Effector memory CD4-positive, alpha-beta T cell (primary cell): Measurements from ENCODE around the gene SOX1.

Experiments used
- DNase-seq, 3 donors: peaks; one replicate each; pipeline ENCODE4 v3.0.0-alpha.2; 2020
- H3K27ac ChIP-seq: 2 replicates; pipeline ENCODE4 v1.7.0; 2013; ENCODE audit warnings: mild to moderate bottlenecking, low read length, moderate library complexity; ENCODE audit not compliant: insufficient read depth, poor library complexity, severe bottlenecking
- H3K27me3 ChIP-seq: replicated peaks from 2 replicates; pipeline ENCODE4 v1.7.0; 2013; ENCODE audit warnings: mild to moderate bottlenecking, low read length; ENCODE audit not compliant: insufficient read depth, control insufficient read depth, poor library complexity, severe bottlenecking
- H3K36me3 ChIP-seq: 2 replicates; pipeline ENCODE4 v1.7.0; 2013; ENCODE audit warnings: mild to moderate bottlenecking, low read length, moderate library complexity; ENCODE audit not compliant: control insufficient read depth, insufficient read depth
- H3K4me1 ChIP-seq: 2 replicates; pipeline ENCODE4 v1.7.0; 2013; ENCODE audit warnings: low read length, mild to moderate bottlenecking; ENCODE audit not compliant: control insufficient read depth, insufficient read depth, poor library complexity, severe bottlenecking
- H3K4me3 ChIP-seq: 2 replicates; pipeline ENCODE4 v1.7.0; 2013; ENCODE audit warnings: low read length, low read depth, mild to moderate bottlenecking; ENCODE audit not compliant: insufficient read depth, poor library complexity, severe bottlenecking
- H3K9me3 ChIP-seq: 2 replicates; pipeline ENCODE4 v1.7.0; 2013; ENCODE audit warnings: mild to moderate bottlenecking, low read length, moderate library complexity; ENCODE audit not compliant: control insufficient read depth

Gene SOX1

GRCh38 chr13:112064222-112064621 lies 2.7 kb upstream of the SOX1 start:
- Histone ChIP-seq H3K27ac (no peak overlapping the region), H3K4me3 (no peak overlapping the region), H3K36me3 (no peaks in the 10 kb centered on the region), H3K27me3 (peaks cover 45% of the 10 kb centered on the region), H3K9me3 (peaks cover 2% of the 10 kb centered on the region), H3K4me1 (peaks cover 2% of the 10 kb centered on the region)
- DNase-seq: no peak

DNA sequence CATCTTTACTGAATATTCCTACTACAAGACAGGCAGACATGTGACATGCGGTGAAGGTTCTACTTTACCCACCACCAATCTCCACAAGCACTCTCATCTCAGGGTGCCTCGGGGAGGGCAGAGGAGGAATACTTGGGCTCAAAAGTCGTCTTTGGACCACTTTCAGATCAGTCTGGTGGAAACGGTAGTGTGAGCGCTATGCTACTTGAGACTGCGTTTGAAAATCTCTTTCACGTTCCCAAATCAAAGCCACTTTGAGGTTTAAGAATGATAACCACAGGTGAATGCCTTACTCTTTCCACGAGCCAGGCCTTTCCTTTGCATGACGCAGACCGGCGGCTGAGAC lies 1.5 kb upstream of the SOX1 start:
- no peak for DNase-seq
- H3K36me3 ChIP-seq: no peaks in the 10 kb centered on the region
- H3K4me1 ChIP-seq: peaks cover 2% of the 10 kb centered on the region
- peaks cover 2% of the 10 kb centered on the region for H3K9me3 ChIP-seq
- peaks cover 49% of the 10 kb centered on the region for H3K27me3 ChIP-seq
- no peak overlapping the region for H3K27ac ChIP-seq
- H3K4me3 ChIP-seq: no peak overlapping the region

DNA sequence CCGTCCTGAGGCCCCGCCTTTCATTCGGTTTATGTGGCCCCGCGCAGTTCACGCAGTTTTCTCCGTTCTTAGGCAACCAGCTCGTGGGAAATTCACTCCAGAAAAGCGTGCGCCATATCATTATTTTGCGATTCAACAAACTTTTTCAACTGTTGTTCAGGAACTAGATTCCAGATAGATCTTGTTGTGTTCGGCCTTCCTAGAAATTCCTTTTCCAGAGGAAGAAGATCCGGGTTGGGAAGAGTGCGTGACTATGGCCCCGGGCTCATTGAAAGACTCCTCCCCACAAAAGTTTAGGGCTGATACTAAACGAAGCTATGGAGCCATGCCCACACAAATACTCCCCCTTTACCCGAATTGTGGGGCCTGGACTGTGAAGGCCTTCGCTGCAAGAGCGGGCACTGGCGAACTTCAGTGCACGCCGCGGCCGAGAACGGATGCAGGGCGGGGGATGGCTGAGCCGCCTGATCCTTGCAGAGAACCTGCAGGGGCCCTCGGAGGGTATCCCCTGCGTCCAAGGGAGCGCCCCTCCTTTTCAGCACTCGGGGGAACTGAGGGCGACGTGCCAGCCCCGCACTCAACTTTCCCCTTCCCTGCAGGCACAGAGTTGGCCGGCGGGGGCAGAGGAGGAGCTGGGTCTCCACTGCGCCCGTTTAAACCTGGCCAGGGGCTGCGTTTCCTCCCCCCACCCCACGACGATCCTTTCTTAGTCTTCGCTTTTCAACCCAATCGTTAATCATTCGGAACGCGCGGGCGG lies 904 bp upstream of the SOX1 start:
- Histone ChIP-seq H3K4me3 (peak overlapping the region; percentile 19), H3K9me3 (peaks cover 2% of the 10 kb centered on the region), H3K27ac (no peak overlapping the region), H3K4me1 (peaks cover 2% of the 10 kb centered on the region), H3K36me3 (no peaks in the 10 kb centered on the region), H3K27me3 (peaks cover 50% of the 10 kb centered on the region)
- DNase-seq: no peak

GRCh38 chr13:112066624-112067004 lies 335 bp upstream of the SOX1 start:
- peak overlapping the region; percentile 19 for H3K4me3 ChIP-seq
- H3K4me1 ChIP-seq: peaks cover 2% of the 10 kb centered on the region

GRCh38 chr13:112067871-112068539 lies 1.1 kb downstream of the SOX1 start:
- no peaks in the 10 kb centered on the region for H3K36me3 ChIP-seq
- peaks cover 2% of the 10 kb centered on the region for H3K9me3 ChIP-seq
- H3K27ac ChIP-seq: no peak overlapping the region
- DNase-seq: no peak
- H3K4me3 ChIP-seq: no peak overlapping the region
- H3K27me3 ChIP-seq: peaks cover 40% of the 10 kb centered on the region
- peaks cover 2% of the 10 kb centered on the region for H3K4me1 ChIP-seq

More at GRCh38 chr13:112066624-112067004, 335 bp upstream of the SOX1 start:
- Histone ChIP-seq H3K36me3 (no peaks in the 10 kb centered on the region), H3K9me3 (peaks cover 2% of the 10 kb centered on the region), H3K27me3 (peaks cover 50% of the 10 kb centered on the region), H3K27ac (no peak overlapping the region)
- DNase-seq: peak in 2 of 3 donors; percentile 19 to 21

DNA sequence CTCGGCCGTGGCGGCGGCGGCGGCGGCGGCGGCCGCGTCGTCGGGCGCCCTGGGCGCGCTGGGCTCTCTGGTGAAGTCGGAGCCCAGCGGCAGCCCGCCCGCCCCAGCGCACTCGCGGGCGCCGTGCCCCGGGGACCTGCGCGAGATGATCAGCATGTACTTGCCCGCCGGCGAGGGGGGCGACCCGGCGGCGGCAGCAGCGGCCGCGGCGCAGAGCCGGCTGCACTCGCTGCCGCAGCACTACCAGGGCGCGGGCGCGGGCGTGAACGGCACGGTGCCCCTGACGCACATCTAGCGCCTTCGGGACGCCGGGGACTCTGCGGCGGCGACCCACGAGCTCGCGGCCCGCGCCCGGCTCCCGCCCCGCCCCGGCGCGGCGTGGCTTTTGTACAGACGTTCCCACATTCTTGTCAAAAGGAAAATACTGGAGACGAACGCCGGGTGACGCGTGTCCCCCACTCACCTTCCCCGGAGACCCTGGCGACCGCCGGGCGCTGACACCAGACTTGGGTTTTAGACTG lies 1.7 kb downstream of the SOX1 start:
- no peak overlapping the region for H3K4me3 ChIP-seq
- no peaks in the 10 kb centered on the region for H3K36me3 ChIP-seq
- DNase-seq: no peak
- H3K27me3 ChIP-seq: peaks cover 37% of the 10 kb centered on the region
- peaks cover 2% of the 10 kb centered on the region for H3K4me1 ChIP-seq
- peaks cover 2% of the 10 kb centered on the region for H3K9me3 ChIP-seq
- H3K27ac ChIP-seq: no peak overlapping the region

- Histone ChIP-seq H3K27me3 (peaks cover 34% of the 10 kb centered on the region), H3K9me3 (peaks cover 2% of the 10 kb centered on the region), H3K4me1 (peaks cover 2% of the 10 kb centered on the region), H3K27ac (no peak overlapping the region), H3K36me3 (no peaks in the 10 kb centered on the region), H3K4me3 (no peak overlapping the region)
- DNase-seq: no peak
Measured at GRCh38 chr13:112069061-112069844, 2.3 kb downstream of the SOX1 start.

DNA sequence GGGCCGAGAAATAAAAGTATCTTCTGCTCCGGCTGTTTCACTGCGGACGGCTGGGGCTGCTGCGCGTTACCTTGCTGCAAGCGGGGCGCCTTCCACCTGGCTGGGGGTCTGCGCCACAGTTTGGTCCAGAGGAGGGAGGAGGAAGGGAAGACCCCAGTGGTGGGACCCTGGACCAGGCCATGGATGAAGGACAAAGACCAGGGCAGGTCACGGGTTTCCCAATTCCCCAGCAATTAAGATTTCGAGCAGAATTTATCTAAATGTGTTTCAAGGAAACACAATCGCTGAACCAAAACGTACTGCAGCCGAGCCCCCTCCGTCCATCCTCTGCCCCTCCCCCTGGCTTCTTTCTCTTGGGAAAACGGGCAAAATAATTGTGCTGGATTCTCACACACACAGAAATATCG lies 2.9 kb downstream of the SOX1 start:
- Histone ChIP-seq H3K27ac (no peak overlapping the region), H3K4me3 (no peak overlapping the region), H3K9me3 (peaks cover under 1% of the 10 kb centered on the region), H3K27me3 (peaks cover 34% of the 10 kb centered on the region), H3K36me3 (no peaks in the 10 kb centered on the region), H3K4me1 (peaks cover 2% of the 10 kb centered on the region)
- DNase-seq: no peak

DNA sequence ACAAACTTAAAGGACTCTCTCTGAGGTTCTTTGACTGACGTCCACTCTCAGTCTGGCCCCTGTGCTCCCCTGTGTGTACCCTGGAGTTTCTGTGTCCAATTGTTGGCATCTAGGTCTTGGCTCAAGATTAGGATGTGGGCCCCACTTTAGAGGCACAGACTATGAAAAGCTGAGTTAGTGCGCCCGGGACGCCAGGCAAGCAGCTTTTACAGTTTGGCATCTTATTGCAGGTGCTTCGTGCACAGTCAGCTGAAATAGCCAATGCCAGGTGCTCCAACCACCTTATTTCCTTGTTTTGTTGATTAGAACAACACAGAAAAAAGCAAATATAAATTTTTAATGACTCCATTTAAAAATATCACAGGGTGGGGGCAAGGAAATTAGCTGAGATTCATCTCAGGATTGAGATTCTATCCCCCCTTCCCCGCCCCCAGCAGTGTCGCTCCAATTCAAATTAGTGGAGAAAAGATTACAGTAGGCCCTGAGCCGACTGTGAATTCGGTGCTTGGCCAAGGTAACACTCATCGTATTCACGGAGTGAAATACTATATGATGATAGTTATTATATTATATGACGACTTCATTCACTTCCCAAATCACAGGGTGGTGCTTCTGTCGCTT lies 4.3 kb downstream of the SOX1 start:
- peaks cover 2% of the 10 kb centered on the region for H3K4me1 ChIP-seq
- no peak overlapping the region for H3K4me3 ChIP-seq
- H3K27me3 ChIP-seq: peaks cover 29% of the 10 kb centered on the region
- no peaks in the 10 kb centered on the region for H3K9me3 ChIP-seq
- no peak for DNase-seq
- H3K27ac ChIP-seq: no peak overlapping the region
- H3K36me3 ChIP-seq: no peaks in the 10 kb centered on the region
